ENCODE results near the gene APAF1. TPM values are rescaled to one million over a fixed set of nuclear protein-coding genes. Genes with fewer than 3 reads are reported as not detected.
"Not testable (repeated sequence)": the region's sequence is repeated elsewhere in the genome, so short reads cannot be mapped to it uniquely, and the experiment has no call there.

The APAF1 gene, protein sequence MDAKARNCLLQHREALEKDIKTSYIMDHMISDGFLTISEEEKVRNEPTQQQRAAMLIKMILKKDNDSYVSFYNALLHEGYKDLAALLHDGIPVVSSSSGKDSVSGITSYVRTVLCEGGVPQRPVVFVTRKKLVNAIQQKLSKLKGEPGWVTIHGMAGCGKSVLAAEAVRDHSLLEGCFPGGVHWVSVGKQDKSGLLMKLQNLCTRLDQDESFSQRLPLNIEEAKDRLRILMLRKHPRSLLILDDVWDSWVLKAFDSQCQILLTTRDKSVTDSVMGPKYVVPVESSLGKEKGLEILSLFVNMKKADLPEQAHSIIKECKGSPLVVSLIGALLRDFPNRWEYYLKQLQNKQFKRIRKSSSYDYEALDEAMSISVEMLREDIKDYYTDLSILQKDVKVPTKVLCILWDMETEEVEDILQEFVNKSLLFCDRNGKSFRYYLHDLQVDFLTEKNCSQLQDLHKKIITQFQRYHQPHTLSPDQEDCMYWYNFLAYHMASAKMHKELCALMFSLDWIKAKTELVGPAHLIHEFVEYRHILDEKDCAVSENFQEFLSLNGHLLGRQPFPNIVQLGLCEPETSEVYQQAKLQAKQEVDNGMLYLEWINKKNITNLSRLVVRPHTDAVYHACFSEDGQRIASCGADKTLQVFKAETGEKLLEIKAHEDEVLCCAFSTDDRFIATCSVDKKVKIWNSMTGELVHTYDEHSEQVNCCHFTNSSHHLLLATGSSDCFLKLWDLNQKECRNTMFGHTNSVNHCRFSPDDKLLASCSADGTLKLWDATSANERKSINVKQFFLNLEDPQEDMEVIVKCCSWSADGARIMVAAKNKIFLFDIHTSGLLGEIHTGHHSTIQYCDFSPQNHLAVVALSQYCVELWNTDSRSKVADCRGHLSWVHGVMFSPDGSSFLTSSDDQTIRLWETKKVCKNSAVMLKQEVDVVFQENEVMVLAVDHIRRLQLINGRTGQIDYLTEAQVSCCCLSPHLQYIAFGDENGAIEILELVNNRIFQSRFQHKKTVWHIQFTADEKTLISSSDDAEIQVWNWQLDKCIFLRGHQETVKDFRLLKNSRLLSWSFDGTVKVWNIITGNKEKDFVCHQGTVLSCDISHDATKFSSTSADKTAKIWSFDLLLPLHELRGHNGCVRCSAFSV (N-terminal part only)
- total RNA-seq, result 10 to 100 TPM in 2 of 4 donors, 1 to 10 TPM in 2; 9.1 to 10.9 (median 10.0) TPM

DNA sequence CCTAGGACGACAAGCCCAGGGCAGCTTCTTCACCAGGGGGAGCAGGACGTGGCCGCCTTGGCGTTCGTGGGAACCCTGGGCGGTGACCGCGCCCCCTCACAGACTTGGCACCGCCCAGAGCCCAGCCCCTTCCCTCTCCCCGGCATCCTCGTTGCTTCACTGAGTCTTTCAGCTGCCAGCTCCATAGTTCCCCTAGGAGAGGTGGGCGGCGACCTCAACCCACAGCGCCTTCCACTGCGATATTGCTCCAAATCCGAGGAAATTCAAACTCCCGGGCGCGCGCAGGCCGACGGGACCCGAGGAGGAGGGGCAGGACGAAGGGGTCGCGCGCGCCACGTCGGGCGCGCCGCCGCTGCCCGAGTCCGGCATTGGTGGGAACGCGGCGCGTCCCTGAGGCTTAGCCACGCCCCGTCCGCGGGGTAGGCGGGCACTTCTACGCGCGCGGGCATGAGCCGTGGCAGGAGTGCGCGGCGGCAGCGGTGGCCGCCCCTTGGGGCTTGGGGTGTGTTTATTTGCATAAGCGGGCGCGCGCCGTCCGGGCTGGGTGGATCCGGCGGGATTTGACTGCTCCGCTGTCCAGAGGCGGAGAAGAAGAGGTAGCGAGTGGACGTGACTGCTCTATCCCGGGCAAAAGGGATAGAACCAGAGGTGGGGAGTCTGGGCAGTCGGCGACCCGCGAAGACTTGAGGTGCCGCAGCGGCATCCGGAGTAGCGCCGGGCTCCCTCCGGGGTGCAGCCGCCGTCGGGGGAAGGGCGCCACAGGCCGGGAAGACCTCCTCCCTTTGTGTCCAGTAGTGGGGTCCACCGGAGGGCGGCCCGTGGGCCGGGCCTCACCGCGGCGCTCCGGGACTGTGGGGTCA lies at the start of gene APAF1, which contains the start of gene IKBIP:
Gene APAF1 (plus strand): TSS at position 579 of the 860 bp plus-strand sequence. CDS start 3,070 bp downstream, outside the sequence.
Gene IKBIP (minus strand): TSS at position 77 of the 860 bp plus-strand sequence. CDS start 87 bp downstream, outside the sequence.
- Histone ChIP-seq H3K27me3 (no peaks in the 10 kb centered on the region), H3K27ac (replicated peaks in 1 of 4) (peak within 1 kb of the TSS; percentile 83 to 89 (median 86)), H3K9me3 (no peaks in the 10 kb centered on the region), H3K4me1 (peaks cover 8 to 33% (median 31%) of the 10 kb centered on the region in 4 donors), H3K4me3 (peak within 1 kb of the TSS; percentile 73 to 97 (median 92)), H3K36me3 (peaks cover 3 to 15% (median 12%) of the 10 kb centered on the region in 4 donors)
- 0% methylated on average over 22 of the region's 91 CpGs for WGBS
- intact Hi-C loops (cut with DNase I), result loop anchor here (2.0 kb wide), 1 partner anchor 52 kb away; the partner anchor contains the start of gene SLC25A3
- DNase-seq (ENCODE audit: extremely low spot score), result peak; percentile 98
- TF ChIP-seq POLR2A (IDR thresholded peaks at IDR 0.05; ENCODE audit: low read depth) (peak; percentile 22), EP300 (IDR thresholded peaks at IDR 0.05) (no peak), POLR2AphosphoS5 (IDR thresholded peaks at IDR 0.05) (peak; percentile 88 to 90)
- TF ChIP-seq, protein P1, sequence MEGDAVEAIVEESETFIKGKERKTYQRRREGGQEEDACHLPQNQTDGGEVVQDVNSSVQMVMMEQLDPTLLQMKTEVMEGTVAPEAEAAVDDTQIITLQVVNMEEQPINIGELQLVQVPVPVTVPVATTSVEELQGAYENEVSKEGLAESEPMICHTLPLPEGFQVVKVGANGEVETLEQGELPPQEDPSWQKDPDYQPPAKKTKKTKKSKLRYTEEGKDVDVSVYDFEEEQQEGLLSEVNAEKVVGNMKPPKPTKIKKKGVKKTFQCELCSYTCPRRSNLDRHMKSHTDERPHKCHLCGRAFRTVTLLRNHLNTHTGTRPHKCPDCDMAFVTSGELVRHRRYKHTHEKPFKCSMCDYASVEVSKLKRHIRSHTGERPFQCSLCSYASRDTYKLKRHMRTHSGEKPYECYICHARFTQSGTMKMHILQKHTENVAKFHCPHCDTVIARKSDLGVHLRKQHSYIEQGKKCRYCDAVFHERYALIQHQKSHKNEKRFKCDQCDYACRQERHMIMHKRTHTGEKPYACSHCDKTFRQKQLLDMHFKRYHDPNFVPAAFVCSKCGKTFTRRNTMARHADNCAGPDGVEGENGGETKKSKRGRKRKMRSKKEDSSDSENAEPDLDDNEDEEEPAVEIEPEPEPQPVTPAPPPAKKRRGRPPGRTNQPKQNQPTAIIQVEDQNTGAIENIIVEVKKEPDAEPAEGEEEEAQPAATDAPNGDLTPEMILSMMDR (IDR thresholded peaks at IDR 0.05), result peak in 1 of 3 experiments; percentile 6

DNA sequence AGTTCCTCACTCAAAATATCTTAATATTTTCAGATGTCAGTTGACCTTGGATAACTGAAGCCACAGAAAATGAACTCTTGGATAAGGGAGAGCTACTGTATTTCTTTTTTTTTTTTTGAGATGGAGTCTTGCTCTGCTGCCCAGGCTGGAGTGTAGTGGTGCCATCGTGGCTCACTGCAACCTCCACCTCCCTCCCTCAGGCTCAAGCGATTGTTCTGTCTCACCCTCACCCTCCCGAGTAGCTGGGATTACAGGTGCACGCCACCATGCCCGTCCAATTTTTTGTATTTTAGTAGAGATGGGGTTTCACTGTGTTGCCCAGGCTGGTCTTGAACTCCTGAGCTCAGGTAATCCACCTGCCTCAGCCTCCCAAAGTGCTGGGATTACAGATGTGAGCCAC lies 47.8 kb upstream of the APAF1 start:
- intact Hi-C loops (cut with DNase I); H3K27ac ChIP-seq (replicated peaks in 1 of 4); H3K4me3 ChIP-seq; H3K9me3 ChIP-seq; DNase-seq (ENCODE audit: extremely low spot score); H3K27me3 ChIP-seq: not testable (repeated sequence)
- WGBS, result 91% methylated on average over 5 of the region's 5 CpGs
- Histone ChIP-seq H3K4me1 (peaks cover 28 to 39% (median 37%) of the 10 kb centered on the region in 4 donors), H3K36me3 (peaks cover 43 to 70% (median 53%) of the 10 kb centered on the region in 4 donors)

DNA sequence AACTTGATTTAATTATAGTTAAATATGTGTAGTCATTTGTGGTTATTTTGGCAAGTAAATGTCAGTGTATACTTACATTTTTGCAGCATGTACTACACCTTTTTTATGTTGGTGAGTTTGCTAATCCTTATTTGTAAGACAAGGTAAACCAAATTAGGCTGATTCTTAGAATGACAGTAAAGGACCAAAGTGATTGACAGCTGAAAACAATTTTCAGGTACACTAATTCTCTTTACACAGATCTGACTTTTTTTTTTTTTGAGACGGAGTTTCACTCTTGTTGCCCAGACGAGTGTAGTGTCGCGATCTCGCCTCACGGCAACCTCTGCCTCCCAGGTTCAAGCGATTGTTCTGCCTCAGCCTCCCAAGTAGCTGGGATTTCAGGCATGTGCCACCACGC lies 43.2 kb upstream of the APAF1 start:
- H3K27me3 ChIP-seq, result no peaks in the 10 kb centered on the region
- TF ChIP-seq POLR2AphosphoS5 (IDR thresholded peaks at IDR 0.05) (no peak), POLR2A (IDR thresholded peaks at IDR 0.05; ENCODE audit: low read depth) (no peak), EP300 (IDR thresholded peaks at IDR 0.05) (no peak)
- peaks cover 56 to 84% (median 77%) of the 10 kb centered on the region in 4 donors for H3K36me3 ChIP-seq
- peak; percentile 1 for DNase-seq (ENCODE audit: extremely low spot score)
- WGBS, result 96% methylated on average over 8 of the region's 8 CpGs
- peaks cover 6 to 14% (median 12%) of the 10 kb centered on the region in 4 donors for H3K4me1 ChIP-seq
- H3K9me3 ChIP-seq, result no peaks in the 10 kb centered on the region
- H3K4me3 ChIP-seq, result no peak overlapping the region
- intact Hi-C loops (cut with DNase I), result no loop called here
- no peak overlapping the region for H3K27ac ChIP-seq (replicated peaks in 1 of 4)

DNA sequence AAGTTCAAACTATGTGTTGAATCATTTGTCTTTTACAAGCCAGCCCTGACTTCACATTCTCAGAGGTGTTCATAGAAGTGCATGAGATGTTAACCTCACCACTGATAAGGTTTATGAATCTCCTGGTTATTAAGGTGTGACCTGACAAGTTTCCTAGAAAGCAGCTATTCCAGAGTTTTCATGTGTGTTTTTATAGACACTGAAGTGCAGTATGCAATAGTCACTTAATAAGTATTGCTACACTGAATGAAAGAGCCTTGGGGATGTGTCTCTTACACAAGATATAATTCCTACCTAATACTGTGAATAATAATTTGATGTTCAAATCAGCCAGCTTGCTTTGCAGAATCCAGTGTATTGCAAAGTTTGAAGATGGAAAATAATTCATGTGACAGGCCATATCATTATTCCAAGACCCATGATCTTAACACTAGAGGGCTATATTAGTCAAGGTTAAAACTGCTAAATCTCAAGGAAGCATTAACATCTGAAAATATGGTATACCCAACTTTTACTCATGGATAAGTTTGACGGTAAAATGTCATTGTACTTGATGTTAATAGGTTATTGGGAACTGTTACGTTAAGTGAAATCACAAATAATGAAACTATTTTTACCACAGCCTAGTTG lies 38.6 kb upstream of the APAF1 start:
- Histone ChIP-seq H3K27me3 (no peaks in the 10 kb centered on the region), H3K4me3 (no peak overlapping the region), H3K4me1 (no peaks in the 10 kb centered on the region), H3K27ac (replicated peaks in 1 of 4) (no peak overlapping the region), H3K36me3 (peaks cover 22 to 39% (median 34%) of the 10 kb centered on the region in 4 donors), H3K9me3 (no peaks in the 10 kb centered on the region)
- WGBS, result 75% methylated on average over 2 of the region's 2 CpGs
- no peak for DNase-seq (ENCODE audit: extremely low spot score)
- TF ChIP-seq, protein P1 (IDR thresholded peaks at IDR 0.05), result no peak
- TF ChIP-seq EP300 (IDR thresholded peaks at IDR 0.05) (no peak), POLR2AphosphoS5 (IDR thresholded peaks at IDR 0.05) (no peak), POLR2A (IDR thresholded peaks at IDR 0.05; ENCODE audit: low read depth) (no peak)
- intact Hi-C loops (cut with DNase I), result no loop called here

All from esophagus muscularis mucosa (tissue), 4 donors.